Stomach (tissue), 9 donors: ENCODE data around the gene CHD5. TPM values are rescaled to one million over a fixed set of nuclear protein-coding genes. Genes with fewer than 3 reads are reported as not detected.

Experiments
- DNase-seq, 2 donors: peaks; one replicate each; pipeline versions ENCODE4 v3.0.0 to v3.0.0-alpha.2; 2013 to 2019
- H3K27ac ChIP-seq, 5 donors: fragments of 200-600 bp in 4 of 5; sonication (generic) in 4 of 5; one replicate each; pipeline ENCODE4 v1.5.1; 2013 to 2019; ENCODE audit warnings: mild to moderate bottlenecking in 1 of 5, moderate library complexity in 1 of 5
- H3K27me3 ChIP-seq, 3 donors: fragments of 200-600 bp; sonication (generic); one replicate each; pipeline ENCODE4 v1.5.1; 2017 to 2019; ENCODE audit warnings: mixed run types in 1 of 3
- H3K36me3 ChIP-seq, 4 donors: fragments of 200-600 bp; sonication (generic); 1 replicate in 3 of 4; 2 replicates in 1 of 4; pipeline ENCODE4 v1.5.1; 2016 to 2019
- H3K4me1 ChIP-seq, 4 donors: fragments of 200-600 bp; sonication (generic); one replicate each; pipeline ENCODE4 v1.5.1; 2016 to 2019
- H3K4me3 ChIP-seq, 4 donors: fragments of 200-600 bp; sonication (generic) in 3 of 4; one replicate each; pipeline ENCODE4 v1.5.1; 2016 to 2019; ENCODE audit warnings: mild to moderate bottlenecking in 1 of 4
- H3K9me3 ChIP-seq, 4 donors: fragments of 200-600 bp; sonication (generic); one replicate each; pipeline ENCODE4 v1.5.1; 2016 to 2019
- CTCF ChIP-seq, 7 experiments: fragments of 450-650 bp in 4 of 7; fragments of 200-600 bp in 3 of 7; sonication (generic) in 3 of 7; IDR thresholded peaks; one replicate each; pipeline ENCODE4 v1.5.1; 2016 to 2019; ENCODE audit warnings: antibody characterized with exemption in 7 of 7, control low read depth in 2 of 7, mild to moderate bottlenecking in 1 of 7
- EP300 ChIP-seq: sonication (generic); formaldehyde crosslinking; IDR thresholded peaks from one replicate; pipeline ENCODE4 v1.6.1; 2017; ENCODE audit warnings: antibody characterized with exemption
- POLR2A ChIP-seq, 4 donors: fragments of 450-650 bp; IDR thresholded peaks; one replicate each; pipeline ENCODE4 v1.6.1; 2016; ENCODE audit warnings: antibody characterized with exemption in 4 of 4, control low read depth in 2 of 4, mild to moderate bottlenecking in 1 of 4, moderate library complexity in 1 of 4
- POLR2AphosphoS5 ChIP-seq, 3 donors: sonication (generic); formaldehyde crosslinking; IDR thresholded peaks; one replicate each; pipeline ENCODE4 v1.6.1; 2016; ENCODE audit warnings: antibody characterized with exemption in 3 of 3
- WGBS, 5 donors: extraction: QIAGEN DNeasy Blood & Tissue Kit in 3 of 5; methylation state at CpG; one replicate each; pipeline versions ENCODE4 v1.1.5 to v1.1.7; 2013 to 2018; 5-methylcytosine and 5-hydroxymethylcytosine counted together
- intact Hi-C: fragments of 100-400 bp; cut with DNase I; formaldehyde crosslinking; loops from one replicate; pipeline ENCODE4 v1.15.1; 2023; ENCODE audit warnings: low total_unique reads
- polyA plus RNA-seq, 3 donors: library from polyadenylated mRNA; stranded (reverse); fragments of 200-250 nt; gene quantifications; one replicate each; pipeline ENCODE4 v1.2.3, GENCODE V29; 2013
- total RNA-seq, 5 donors: library from RNA; depleted of rRNA; stranded (reverse); fragments of >200 nt; gene quantifications; one replicate each; pipeline versions ENCODE4 v1.1.0 to v1.2.3, GENCODE V29; 2014 to 2016
- donor health status: healthy with polysubstance abuse.
- donor health status: Bipolar disorder and iron deficiency.
- donor health status: healthy.

The CHD5 gene
- total and polyA plus RNA-seq, 8 donors: 0.06 to 0.92 (median 0.29) TPM; not detected in 1

GRCh38 chr1:6091823-6092109, 88.4 kb downstream of the CHD5 start:
- WGBS, 5 donors: 70 to 89% (median 79%) methylated on average over 4 to 10 of the region's 10 CpGs
- no peak overlapping the region for H3K27ac ChIP-seq
- DNase-seq: no peak
- intact Hi-C loops: no loop called here
- H3K36me3 ChIP-seq: peaks cover 0 to 26% (median 3%) of the 10 kb centered on the region in 4 donors
- no peaks in the 10 kb centered on the region for H3K9me3 ChIP-seq
- no peak overlapping the region for H3K4me3 ChIP-seq
- no peak for TF ChIP-seq EP300
- TF ChIP-seq POLR2AphosphoS5 (IDR thresholded peaks at IDR 0.05): no peak
- no peak for TF ChIP-seq POLR2A (IDR thresholded peaks at IDR 0.05)
- no peak for TF ChIP-seq CTCF (IDR thresholded peaks at IDR 0.05)
- H3K27me3 ChIP-seq: peaks cover 0 to 5% (median 0%) of the 10 kb centered on the region in 3 donors
- H3K4me1 ChIP-seq: no peaks in the 10 kb centered on the region

GRCh38 chr1:6090996-6091822, 88.9 kb downstream of the CHD5 start:
- 65 to 75% (median 74%) methylated on average over 25 of the region's 25 CpGs for whole genome bisulfite sequencing, 5 donors
- Histone ChIP-seq H3K4me3 (no peak overlapping the region), H3K9me3 (no peaks in the 10 kb centered on the region), H3K36me3 (peaks cover 0 to 21% (median 3%) of the 10 kb centered on the region in 4 donors), H3K27ac (no peak overlapping the region), H3K27me3 (peaks cover 0 to 5% (median 0%) of the 10 kb centered on the region in 3 donors), H3K4me1 (no peaks in the 10 kb centered on the region)
- DNase-seq: no peak
- intact Hi-C loops: no loop called here
- TF ChIP-seq POLR2AphosphoS5 (IDR thresholded peaks at IDR 0.05): no peak
- TF ChIP-seq POLR2A (IDR thresholded peaks at IDR 0.05): no peak
- no peak for TF ChIP-seq EP300
- TF ChIP-seq CTCF (IDR thresholded peaks at IDR 0.05): no peak

GRCh38 chr1:6090288-6090687, 89.8 kb downstream of the CHD5 start:
- 80 to 91% (median 88%) methylated on average over 15 to 18 of the region's 18 CpGs for WGBS, 5 donors
- Histone ChIP-seq H3K27me3 (peaks cover 0 to 2% (median 0%) of the 10 kb centered on the region in 3 donors), H3K9me3 (no peaks in the 10 kb centered on the region), H3K4me1 (no peaks in the 10 kb centered on the region), H3K36me3 (peaks cover 0 to 20% (median 3%) of the 10 kb centered on the region in 4 donors), H3K4me3 (no peak overlapping the region), H3K27ac (no peak overlapping the region)
- intact Hi-C loops: no loop called here
- no peak for DNase-seq
- TF ChIP-seq POLR2AphosphoS5 (IDR thresholded peaks at IDR 0.05) (no peak), POLR2A (IDR thresholded peaks at IDR 0.05) (no peak), EP300 (no peak), CTCF (IDR thresholded peaks at IDR 0.05) (no peak)

- TF ChIP-seq CTCF (IDR thresholded peaks at IDR 0.05): no peak
- TF ChIP-seq POLR2AphosphoS5 (IDR thresholded peaks at IDR 0.05): no peak
- TF ChIP-seq POLR2A (IDR thresholded peaks at IDR 0.05): no peak
- TF ChIP-seq EP300: no peak
- Histone ChIP-seq H3K27me3 (no peaks in the 10 kb centered on the region), H3K9me3 (no peaks in the 10 kb centered on the region), H3K27ac (no peak overlapping the region), H3K36me3 (peaks cover 0 to 7% (median 0%) of the 10 kb centered on the region in 4 donors), H3K4me1 (peaks cover 0 to 3% (median 1%) of the 10 kb centered on the region in 4 donors), H3K4me3 (no peak overlapping the region)
- DNase-seq: no peak
- 79 to 88% (median 83%) methylated on average over 12 to 19 of the region's 19 CpGs for WGBS, 5 donors
- intact Hi-C loops: no loop called here
These were observed 91.2 kb downstream of the CHD5 start for GRCh38 chr1:6088956-6089355.
